ENCODE data around the gene ATRIP. TPM values are rescaled to one million over a fixed set of nuclear protein-coding genes. Genes with fewer than 3 reads are reported as not detected.

Gene ATRIP
- total RNA-seq, 1 experiment from 2014 or later = 11.9 TPM

DNA sequence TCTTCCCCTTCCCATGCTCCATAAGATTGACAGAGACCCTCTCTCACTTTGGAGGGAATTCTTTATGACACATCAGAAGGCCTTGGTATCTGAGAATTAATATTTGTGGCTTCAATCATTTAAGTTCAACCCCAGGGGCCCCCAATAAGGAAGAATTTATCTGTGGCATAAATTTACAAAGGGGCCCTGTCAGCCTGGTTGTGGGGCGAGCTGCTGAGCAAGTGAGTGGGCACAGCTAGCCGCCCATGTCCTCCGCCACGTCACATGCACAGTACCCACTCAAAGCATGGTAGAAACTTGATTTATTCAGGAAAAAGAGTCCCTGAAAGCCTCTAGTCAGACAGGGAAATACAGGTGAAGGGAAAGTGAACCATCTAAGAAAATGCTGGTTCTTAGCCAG lies 30.0 kb upstream of the ATRIP start:
- no peak for ATAC-seq
- H3K27me3 ChIP-seq (ENCODE audit: control insufficient read depth, insufficient read depth, low read length) = no peaks in the 10 kb centered on the region
- no TSS peak for BruUV-seq (replicated peaks)
- ChIA-PET CTCF (no interaction called here), POLR2A (no interaction called here)
- no peaks in the 10 kb centered on the region for H3K4me1 ChIP-seq (ENCODE audit: control insufficient read depth, insufficient read depth, low read length)
- no peak for DNase-seq (ENCODE audit: low read depth, low spot score)
- no peaks in the 10 kb centered on the region for H3K36me3 ChIP-seq (ENCODE audit: control insufficient read depth, insufficient read depth, low read length)
- H3K4me3 ChIP-seq (ENCODE audit: low read depth in 2 of 2, low read length in 2 of 2) = no peak overlapping the region
- H3K9me3 ChIP-seq (ENCODE audit: control insufficient read depth, insufficient read depth, low read depth, low read length) = no peaks in the 10 kb centered on the region
- TF ChIP-seq POLR2AphosphoS5 (IDR thresholded peaks at IDR 0.05; ENCODE audit: low read depth, low read length) (no peak), REST (IDR thresholded peaks at IDR 0.05; ENCODE audit: insufficient read depth in 1 of 2, low read depth in 2 of 2, low read length in 1 of 2) (no peak)
- TF ChIP-seq, protein P1, sequence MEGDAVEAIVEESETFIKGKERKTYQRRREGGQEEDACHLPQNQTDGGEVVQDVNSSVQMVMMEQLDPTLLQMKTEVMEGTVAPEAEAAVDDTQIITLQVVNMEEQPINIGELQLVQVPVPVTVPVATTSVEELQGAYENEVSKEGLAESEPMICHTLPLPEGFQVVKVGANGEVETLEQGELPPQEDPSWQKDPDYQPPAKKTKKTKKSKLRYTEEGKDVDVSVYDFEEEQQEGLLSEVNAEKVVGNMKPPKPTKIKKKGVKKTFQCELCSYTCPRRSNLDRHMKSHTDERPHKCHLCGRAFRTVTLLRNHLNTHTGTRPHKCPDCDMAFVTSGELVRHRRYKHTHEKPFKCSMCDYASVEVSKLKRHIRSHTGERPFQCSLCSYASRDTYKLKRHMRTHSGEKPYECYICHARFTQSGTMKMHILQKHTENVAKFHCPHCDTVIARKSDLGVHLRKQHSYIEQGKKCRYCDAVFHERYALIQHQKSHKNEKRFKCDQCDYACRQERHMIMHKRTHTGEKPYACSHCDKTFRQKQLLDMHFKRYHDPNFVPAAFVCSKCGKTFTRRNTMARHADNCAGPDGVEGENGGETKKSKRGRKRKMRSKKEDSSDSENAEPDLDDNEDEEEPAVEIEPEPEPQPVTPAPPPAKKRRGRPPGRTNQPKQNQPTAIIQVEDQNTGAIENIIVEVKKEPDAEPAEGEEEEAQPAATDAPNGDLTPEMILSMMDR (IDR thresholded peaks at IDR 0.05) = no peak
- no peak overlapping the region for H3K27ac ChIP-seq (ENCODE audit: low read length)
- in situ Hi-C loops (cut with HindIII; ENCODE audit: low pct_unique_long_range_greater_than_20kb, low sequenced_read_pairs) = no loop called here
- intact Hi-C loops (cut with micrococcal nuclease; ENCODE audit: unreplicated experiment) = no loop called here

GRCh38 chr3:48417529-48418108 lies 28.9 kb upstream of the ATRIP start:
- BruUV-seq (replicated peaks) = no TSS peak
- Histone ChIP-seq H3K27me3 (ENCODE audit: control insufficient read depth, insufficient read depth, low read length) (no peaks in the 10 kb centered on the region), H3K27ac (ENCODE audit: low read length) (no peak overlapping the region), H3K9me3 (ENCODE audit: control insufficient read depth, insufficient read depth, low read depth, low read length) (no peaks in the 10 kb centered on the region), H3K4me3 (ENCODE audit: low read depth in 2 of 2, low read length in 2 of 2) (no peak overlapping the region), H3K4me1 (ENCODE audit: control insufficient read depth, insufficient read depth, low read length) (no peaks in the 10 kb centered on the region), H3K36me3 (ENCODE audit: control insufficient read depth, insufficient read depth, low read length) (no peaks in the 10 kb centered on the region)
- TF ChIP-seq, protein P1 (IDR thresholded peaks at IDR 0.05) = no peak
- TF ChIP-seq POLR2AphosphoS5 (IDR thresholded peaks at IDR 0.05; ENCODE audit: low read depth, low read length) (no peak), TCF7L2 (IDR thresholded peaks at IDR 0.05; ENCODE audit: low read depth, low read length) (no peak), REST (IDR thresholded peaks at IDR 0.05; ENCODE audit: insufficient read depth in 1 of 2, low read depth in 2 of 2, low read length in 1 of 2) (no peak)
- no peak for ATAC-seq
- POLR2A ChIA-PET = no interaction called here
- no peak for DNase-seq (ENCODE audit: low read depth, low spot score)
- intact Hi-C loops (cut with micrococcal nuclease; ENCODE audit: unreplicated experiment) = no loop called here
- CTCF ChIA-PET = no interaction called here
- in situ Hi-C loops (cut with HindIII; ENCODE audit: low pct_unique_long_range_greater_than_20kb, low sequenced_read_pairs) = no loop called here

Measured in Panc1 (cell line).